Muscle of back (tissue), 13 donors: ENCODE measurements around the gene NPIPB12. TPM values are rescaled to one million over a fixed set of nuclear protein-coding genes. Genes with fewer than 3 reads are reported as not detected.
"Not testable (repeated sequence)": the region's sequence is repeated elsewhere in the genome, so short reads cannot be mapped to it uniquely, and the experiment has no call there.

Experiments used
- DNase-seq, 3 donors: peaks; one replicate each; pipeline versions ENCODE4 v3.0.0 to v3.0.0-alpha.2; 2013
- long read RNA-seq, 9 donors: transcript quantifications; one replicate each; lab custom pipeline, GENCODE V29; 2026
- polyA plus RNA-seq, 10 donors: library from polyadenylated mRNA; unstranded; fragments of 120-200 nt; gene quantifications; one replicate each; pipeline ENCODE4 v1.2.1, GENCODE V29; 2013; ENCODE audit not compliant: insufficient read length in 10 of 10

Gene NPIPB12
- polyA plus RNA-seq: 10 to 100 TPM in 9 of 10 donors, 1 to 10 TPM in 1; 9.5 to 58.5 (median 20.7) TPM
- long read RNA-seq, donor 1: 0 reads
- long read RNA-seq, donor 2: 0 reads
- long read RNA-seq, donor 3: 0 reads
- long read RNA-seq, donor 4: 0 reads
- long read RNA-seq, donor 5: 0 reads
- long read RNA-seq, donor 6: 0 reads
- long read RNA-seq, donor 7, partial matches to known transcripts: 0 of 1 reads
- long read RNA-seq, donor 7, other reads (novel, unspliced or antisense): 0 of 1 reads
- long read RNA-seq, donor 8, partial matches to known transcripts: 0 of 1 reads
- long read RNA-seq, donor 8, other reads (novel, unspliced or antisense): 0 of 1 reads
- long read RNA-seq, donor 9: 0 reads

DNA sequence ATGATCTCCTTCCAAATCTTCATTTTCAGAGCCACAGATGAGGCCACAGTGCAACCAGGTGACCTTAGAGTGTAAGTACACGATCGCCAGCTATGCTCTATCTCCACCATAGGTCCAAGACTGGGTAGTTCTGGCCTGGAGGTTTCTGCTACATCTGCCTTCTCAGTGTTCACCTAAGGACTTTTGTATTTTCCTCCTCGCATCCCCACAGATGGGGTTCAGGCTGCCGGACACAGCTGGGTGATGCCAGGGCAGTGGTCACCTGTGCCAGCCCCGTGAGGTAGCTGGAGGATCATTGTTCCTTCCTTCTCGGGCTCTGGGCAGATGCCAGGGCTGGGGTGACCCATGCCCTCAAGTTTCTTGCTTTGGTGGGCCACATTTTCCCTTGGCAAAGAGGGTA, at the start of gene NPIPB12:
TSS of gene NPIPB12 (minus strand) at position 101 of the 400 bp plus-strand sequence.
- not testable (repeated sequence) for DNase-seq

- not testable (repeated sequence) for DNase-seq
Measured at GRCh38 chr16:29521520-29521919, 15.3 kb upstream of the NPIPB12 start.

DNA sequence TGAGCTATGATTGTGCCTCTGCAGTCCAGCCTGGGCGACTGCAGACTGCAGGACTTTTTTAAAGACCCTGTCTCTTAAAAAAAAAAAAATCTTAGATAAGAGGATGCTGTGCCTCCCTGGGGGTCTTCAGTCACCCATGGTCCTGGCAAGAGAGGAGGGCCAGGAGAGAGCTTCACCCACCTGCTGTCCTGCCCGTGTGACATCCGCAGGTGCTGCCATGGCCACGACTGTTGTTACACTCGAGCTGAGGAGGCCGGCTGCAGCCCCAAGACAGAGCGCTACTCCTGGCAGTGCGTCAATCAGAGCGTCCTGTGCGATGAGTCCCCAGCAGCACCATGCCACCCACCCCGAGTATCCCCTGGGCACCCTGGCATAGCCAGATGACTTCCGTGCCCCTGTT, 23.9 kb downstream of the NPIPB12 start:
- DNase-seq: not testable (repeated sequence)

- DNase-seq: not testable (repeated sequence)
Measured at GRCh38 chr16:29472065-29472464, 34.1 kb downstream of the NPIPB12 start.

DNA sequence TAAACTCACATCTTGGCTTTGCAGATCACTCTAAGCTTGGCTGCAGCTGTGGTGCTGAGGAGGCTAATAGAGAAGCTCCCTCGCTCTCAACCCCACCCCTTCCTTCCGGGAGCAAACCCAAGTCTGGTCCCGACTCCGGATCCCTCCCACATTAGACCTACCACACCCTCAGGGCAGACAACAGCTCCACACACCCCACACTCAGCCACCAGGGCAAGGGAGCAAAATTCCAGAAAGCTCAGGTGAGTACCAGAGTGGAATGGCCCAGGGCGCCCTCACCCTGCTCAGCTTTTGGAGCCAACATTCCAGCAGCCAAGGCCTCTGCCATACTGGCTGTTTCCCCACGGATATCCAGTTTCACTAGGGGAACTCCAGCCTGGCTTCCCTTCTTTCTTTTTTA, 36.5 kb downstream of the NPIPB12 start:
- DNase-seq: not testable (repeated sequence)

DNA sequence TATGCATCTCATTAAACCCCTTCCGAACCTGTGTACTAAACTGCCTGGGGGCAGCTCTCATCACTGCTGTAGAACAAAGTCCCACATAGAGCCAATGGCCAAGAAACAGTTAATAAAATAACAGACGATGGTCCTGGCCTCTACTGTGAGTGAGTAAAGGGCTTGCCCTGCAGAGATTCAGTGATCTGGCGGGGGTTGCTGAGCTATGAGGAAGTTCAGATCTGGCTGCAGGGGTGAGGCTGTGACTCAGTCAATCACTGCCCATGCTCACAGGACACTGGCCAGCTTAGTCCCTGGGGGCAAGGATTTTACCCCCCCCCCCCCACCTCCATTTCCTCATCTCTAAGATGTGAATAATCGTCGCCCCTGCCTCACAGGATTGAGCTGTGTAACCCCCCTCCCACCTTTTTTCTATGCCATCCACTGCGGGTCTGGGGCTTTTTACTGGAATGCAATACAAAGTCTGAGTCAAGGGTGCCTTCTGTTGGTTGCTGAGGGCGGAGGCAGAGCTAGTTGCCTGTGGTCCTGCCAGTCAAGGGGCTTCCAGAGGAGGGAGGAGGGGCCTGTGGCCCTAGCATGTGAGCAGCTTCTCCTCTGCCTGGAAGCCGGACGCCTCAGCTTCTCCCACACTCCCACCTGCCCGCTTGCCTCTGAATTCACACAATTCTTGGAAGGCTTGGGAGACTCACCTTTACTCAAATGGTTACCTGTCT, 38.4 kb downstream of the NPIPB12 start:
- DNase-seq: not testable (repeated sequence)

DNA sequence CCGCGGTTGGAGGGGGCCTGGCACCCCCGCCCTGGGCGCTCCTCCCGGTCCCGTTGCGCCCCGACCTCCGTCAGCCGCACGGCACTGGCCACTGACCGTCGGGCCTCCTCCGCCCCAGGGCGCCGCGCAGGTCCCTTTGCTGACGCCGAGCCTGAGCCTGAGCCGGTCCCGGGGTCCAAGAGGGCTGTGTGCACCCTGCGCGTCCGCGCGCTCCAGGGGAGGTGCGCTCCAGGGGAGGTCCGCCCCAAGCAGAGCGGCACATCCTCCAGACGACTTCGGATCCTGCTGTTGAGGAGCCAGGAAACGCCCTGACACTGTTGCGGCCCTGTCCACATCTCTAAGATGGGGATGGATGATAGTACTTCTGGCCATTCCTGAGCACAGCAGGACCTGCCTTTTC, 39.3 kb downstream of the NPIPB12 start:
- DNase-seq: not testable (repeated sequence)

DNA sequence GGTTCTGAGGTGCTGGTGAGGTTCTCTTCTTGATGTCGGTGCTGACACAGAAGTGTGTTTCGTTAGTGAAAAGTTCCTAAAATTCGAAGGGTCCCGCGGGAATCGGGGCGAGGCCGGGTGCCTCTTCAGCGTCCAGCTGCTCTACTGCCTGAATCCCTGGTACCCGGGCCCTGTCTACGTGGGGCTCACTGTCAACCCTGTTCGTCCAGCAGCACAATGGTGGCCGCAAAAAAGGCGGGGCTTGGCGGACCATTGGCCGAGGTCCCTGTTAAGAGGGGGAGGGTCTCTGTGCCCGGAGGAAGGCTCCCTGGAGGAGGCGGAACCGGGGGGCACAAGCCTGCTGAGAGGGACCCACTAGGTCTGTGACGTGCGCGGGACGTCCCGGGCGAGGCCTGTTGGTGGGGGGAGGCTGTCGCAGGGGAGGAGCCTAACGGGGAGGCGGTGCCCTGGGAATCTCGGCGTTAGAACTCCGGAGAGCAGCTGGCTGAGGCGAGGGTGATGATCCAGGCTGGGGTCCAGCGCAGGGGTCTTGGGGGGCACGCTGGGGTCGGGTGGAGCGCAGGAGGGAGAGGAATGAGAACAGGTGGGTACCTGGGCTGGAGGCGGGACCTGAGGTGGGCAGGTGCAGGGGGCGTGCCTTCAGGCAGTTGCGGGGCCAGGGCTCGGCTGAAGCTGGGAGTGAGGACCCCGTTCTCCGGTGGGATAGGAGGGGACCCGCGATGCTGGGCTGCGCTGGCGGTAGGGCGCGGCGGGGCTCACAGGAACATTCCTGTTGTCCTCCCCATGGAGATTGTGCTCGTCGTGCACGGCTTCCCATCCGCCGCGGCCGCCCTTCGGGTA, 40.0 kb downstream of the NPIPB12 start:
- not testable (repeated sequence) for DNase-seq

- DNase-seq: not testable (repeated sequence)
Measured at GRCh38 chr16:29460647-29461030, 45.6 kb downstream of the NPIPB12 start.

GRCh38 chr16:29459706-29460646, 46.2 kb downstream of the NPIPB12 start, which contains the start of gene SULT1A4:
Gene SULT1A4 (plus strand): TSS chr16:29459913. CDS start chr16:29461386, 1,473 bp downstream.
- DNase-seq: not testable (repeated sequence)

GRCh38 chr16:29457660-29458059, 48.5 kb downstream of the NPIPB12 start:
- DNase-seq: not testable (repeated sequence)

- not testable (repeated sequence) for DNase-seq
Measured at GRCh38 chr16:29454828-29455227, 51.4 kb downstream of the NPIPB12 start.

- not testable (repeated sequence) for DNase-seq
Measured at GRCh38 chr16:29454269-29454668, 51.9 kb downstream of the NPIPB12 start, which contains the start of the genes BOLA2 and SLX1B. Gene BOLA2 (minus strand): TSS chr16:29454351. CDS start chr16:29454253, 98 bp downstream. Gene SLX1B (plus strand): TSS chr16:29454533.

DNA sequence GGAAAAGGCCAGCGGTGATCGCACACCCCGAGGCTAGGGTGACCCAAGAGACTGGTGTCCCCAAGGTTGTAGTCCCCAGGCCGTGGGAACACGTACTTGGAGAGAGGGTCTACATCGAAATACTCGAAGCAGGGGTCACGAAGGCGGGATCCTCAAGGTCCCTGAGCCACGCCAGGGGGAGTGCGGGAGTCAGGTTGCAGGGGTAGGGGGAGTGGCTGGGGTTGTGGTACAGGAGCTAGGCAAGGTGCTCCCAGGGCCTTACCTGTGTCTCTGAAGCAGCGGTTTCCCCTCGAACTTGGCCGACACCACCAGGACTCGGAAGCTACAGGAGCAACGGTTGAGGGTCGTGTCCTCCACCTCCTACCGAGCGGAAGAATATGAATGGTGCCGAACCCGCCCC, 52.5 kb downstream of the NPIPB12 start:
- DNase-seq: not testable (repeated sequence)

Other genes starting within 250 kb of the NPIPB12 start
- 1 to 10 TPM in 4 of 10 donors, under 1 TPM in 6; 0.23 to 2.3 (median 0.97) TPM for gene NPIPB11, start 99.7 kb downstream of the NPIPB12 start, polyA plus RNA-seq
- gene BOLA2, start 52.1 kb downstream of the NPIPB12 start, polyA plus RNA-seq: 1 to 10 TPM; 2.0 to 6.4 (median 4.2) TPM
- gene SLX1B, start 51.9 kb downstream of the NPIPB12 start, polyA plus RNA-seq: 10 to 100 TPM in 1 of 10 donors, 1 to 10 TPM in 7, under 1 TPM in 1, not detected in 1; 0.44 to 10.7 (median 5.1) TPM
- gene SULT1A4, start 46.5 kb downstream of the NPIPB12 start, polyA plus RNA-seq: 10 to 100 TPM in 1 of 10 donors, 1 to 10 TPM in 9; 4.3 to 11.9 (median 6.7) TPM
- gene SPN, start 156.8 kb upstream of the NPIPB12 start, polyA plus RNA-seq: 1 to 10 TPM in 6 of 10 donors, under 1 TPM in 4; 0.51 to 5.1 (median 1.2) TPM
- 10 to 100 TPM; 47.6 to 64.3 (median 57.5) TPM for gene QPRT, start 172.8 kb upstream of the NPIPB12 start, polyA plus RNA-seq
- 1 to 10 TPM in 1 of 10 donors, under 1 TPM in 9; 0.10 to 3.2 (median 0.26) TPM for gene C16orf54, start 239.6 kb upstream of the NPIPB12 start, polyA plus RNA-seq